H1 (cell line): ENCODE measurements around the gene BEX3. TPM values are rescaled to one million over a fixed set of nuclear protein-coding genes. Genes with fewer than 3 reads are reported as not detected.
A peak's percentile ranks its signal among the peaks of the same experiment; 100 is the strongest.

Source experiments
- CTCF ChIA-PET: fragments of 300-600 bp; sonication (Branson Sonifier 250); formaldehyde crosslinking; loops from one replicate; lab custom pipeline; 2021; ENCODE audit not compliant: partially characterized antibody; lab: Charles Lee
- POLR2A ChIA-PET: fragments of 300-600 bp; sonication (Branson Sonifier 250); formaldehyde crosslinking; loops from one replicate; lab custom pipeline; 2021; ENCODE audit warnings: inconsistent platforms; ENCODE audit not compliant: partially characterized antibody; lab: Charles Lee
- DNase-seq, 2 experiments: peaks; one replicate each; pipeline versions ENCODE4 v3.0.0 to v3.0.0-alpha.2; 2010 to 2022; ENCODE audit warnings: low spot score in 2 of 2, low read depth in 1 of 2, mixed read lengths in 1 of 2
- FAIRE-seq: peaks from 2 replicates; lab custom pipeline; 2011; peaks lifted over from hg19 to GRCh38; lab: Jason Lieb, UNC
- H2AFZ ChIP-seq: 2 replicates; pipeline ENCODE4 v1.8.1; 2012; ENCODE audit warnings: low read length, inconsistent platforms
- H2AK5ac ChIP-seq: 2 replicates; pipeline ENCODE4 v1.6.1; 2013; ENCODE audit warnings: low read depth, low read length
- H2BK120ac ChIP-seq: replicated peaks from 2 replicates; pipeline ENCODE3; 2013; ENCODE audit warnings: low read depth, low read length, inconsistent platforms
- H2BK12ac ChIP-seq: 2 replicates; pipeline ENCODE4 v1.6.1; 2013; ENCODE audit warnings: low read depth, low read length
- H2BK15ac ChIP-seq: 2 replicates; pipeline ENCODE4 v1.6.1; 2013; ENCODE audit warnings: low read length
- H2BK20ac ChIP-seq: 2 replicates; pipeline ENCODE4 v1.6.1; 2013; ENCODE audit warnings: low read length
- H2BK5ac ChIP-seq: 2 replicates; pipeline ENCODE4 v1.6.1; 2013; ENCODE audit warnings: low read depth, low read length
- H3K14ac ChIP-seq: 2 replicates; pipeline ENCODE4 v1.6.1; 2013; ENCODE audit warnings: inconsistent platforms; ENCODE audit not compliant: insufficient read length
- H3K18ac ChIP-seq: 2 replicates; pipeline ENCODE4 v1.6.1; 2013; ENCODE audit warnings: low read length; ENCODE audit errors: extremely low read depth
- H3K23ac ChIP-seq: 2 replicates; pipeline ENCODE4 v1.6.1; 2013; ENCODE audit warnings: inconsistent platforms; ENCODE audit not compliant: insufficient read length
- H3K23me2 ChIP-seq: 2 replicates; pipeline ENCODE4 v1.6.1; 2013; ENCODE audit warnings: low read depth, low read length
- H3K27ac ChIP-seq: 2 replicates; pipeline ENCODE4 v1.6.1; 2011; ENCODE audit warnings: low read depth, low read length, inconsistent platforms
- H3K27me3 ChIP-seq, 4 experiments: replicated peaks in 1 of 4; 1 replicate in 1 of 4; 2 replicates in 3 of 4; pipeline versions ENCODE4 v1.6.1 to v1.8.1; 2011 to 2013; ENCODE audit warnings: low read length in 3 of 4, mild to moderate bottlenecking in 3 of 4, inconsistent platforms in 2 of 4, mixed read lengths in 2 of 4, moderate library complexity in 1 of 4; ENCODE audit not compliant: control insufficient read depth in 3 of 4, insufficient read depth in 3 of 4; ENCODE audit errors: extremely low read depth in 1 of 4
- H3K36me3 ChIP-seq, 4 experiments: 2 replicates each; pipeline versions ENCODE4 v1.6.1 to v1.8.1; 2011 to 2013; ENCODE audit warnings: mild to moderate bottlenecking in 4 of 4, low read length in 3 of 4, moderate library complexity in 2 of 4, control low read depth in 1 of 4, inconsistent platforms in 1 of 4; ENCODE audit not compliant: insufficient read depth in 4 of 4, control insufficient read depth in 2 of 4
- H3K4ac ChIP-seq: replicated peaks from 2 replicates; pipeline ENCODE3; 2013; ENCODE audit warnings: low read length, low read depth, mixed read lengths, inconsistent platforms; ENCODE audit not compliant: insufficient read length
- H3K4me1 ChIP-seq, 4 experiments: replicated peaks in 1 of 4; 1 replicate in 1 of 4; 2 replicates in 3 of 4; pipeline versions ENCODE4 v1.6.1 to v1.8.1; 2011 to 2013; ENCODE audit warnings: low read length in 3 of 4, inconsistent platforms in 2 of 4, mixed read lengths in 1 of 4; ENCODE audit not compliant: insufficient read depth in 4 of 4, control insufficient read depth in 3 of 4
- H3K4me2 ChIP-seq, 2 experiments: 2 replicates each; pipeline versions ENCODE4 v1.6.1 to v1.8.1; 2011 to 2013; ENCODE audit warnings: low read depth in 2 of 2, low read length in 2 of 2, control low read depth in 1 of 2, inconsistent platforms in 1 of 2, mild to moderate bottlenecking in 1 of 2; ENCODE audit not compliant: insufficient read depth in 1 of 2
- H3K4me3 ChIP-seq, 4 experiments: fragments of 200-600, 300-600 bp in 1 of 4; sonication (generic), shearing (Covaris generic), sonication (Bioruptor Twin) in 1 of 4; 2 replicates each; pipeline versions ENCODE4 v1.5.1 to v1.8.1; 2011 to 2016; ENCODE audit warnings: low read length in 4 of 4, low read depth in 3 of 4, control low read depth in 2 of 4, inconsistent platforms in 2 of 4, mild to moderate bottlenecking in 2 of 4, mixed read lengths in 1 of 4, moderate library complexity in 1 of 4; ENCODE audit not compliant: insufficient read depth in 2 of 4; ENCODE audit errors: extremely low read depth in 1 of 4
- H3K56ac ChIP-seq: replicated peaks from 2 replicates; pipeline ENCODE3; 2013; ENCODE audit warnings: low read depth, mild to moderate bottlenecking, mixed read lengths, low read length, inconsistent platforms; ENCODE audit not compliant: insufficient read length
- H3K79me1 ChIP-seq: 2 replicates; pipeline ENCODE4 v1.6.1; 2013; ENCODE audit warnings: low read depth, low read length, control low read depth
- H3K79me2 ChIP-seq, 2 experiments: 2 replicates each; pipeline versions ENCODE4 v1.6.1 to v1.8.1; 2012 to 2013; ENCODE audit warnings: low read length in 2 of 2, mild to moderate bottlenecking in 2 of 2, inconsistent platforms in 1 of 2; ENCODE audit not compliant: insufficient read depth in 2 of 2, control insufficient read depth in 1 of 2
- H3K9ac ChIP-seq, 4 experiments: replicated peaks in 1 of 4; 1 replicate in 1 of 4; 2 replicates in 3 of 4; pipeline versions ENCODE4 v1.6.1 to v1.8.1; 2011 to 2013; ENCODE audit warnings: low read depth in 3 of 4, low read length in 3 of 4, control low read depth in 2 of 4, mild to moderate bottlenecking in 2 of 4, moderate library complexity in 2 of 4, inconsistent platforms in 1 of 4; ENCODE audit errors: extremely low read depth in 1 of 4
- H3K9me3 ChIP-seq, 2 experiments: 2 replicates each; pipeline versions ENCODE4 v1.6.1 to v1.8.1; 2012 to 2013; ENCODE audit warnings: mild to moderate bottlenecking in 2 of 2, moderate library complexity in 2 of 2, control low read depth in 1 of 2, inconsistent platforms in 1 of 2, low read depth in 1 of 2, low read length in 1 of 2, mixed read lengths in 1 of 2; ENCODE audit not compliant: insufficient read depth in 2 of 2
- H4K20me1 ChIP-seq, 2 experiments: replicated peaks in 1 of 2; 2 replicates each; pipeline versions ENCODE3 to v1.8.1; 2011 to 2013; ENCODE audit warnings: inconsistent platforms in 2 of 2, low read length in 2 of 2, mild to moderate bottlenecking in 1 of 2; ENCODE audit not compliant: insufficient read depth in 2 of 2, control insufficient read depth in 1 of 2
- H4K5ac ChIP-seq: 2 replicates; pipeline ENCODE4 v1.6.1; 2013; ENCODE audit warnings: low read length, low read depth, mixed read lengths, inconsistent platforms; ENCODE audit not compliant: insufficient read length
- H4K8ac ChIP-seq: 2 replicates; pipeline ENCODE4 v1.8.0; 2013; ENCODE audit warnings: mild to moderate bottlenecking, moderate library complexity, low read length, inconsistent platforms; ENCODE audit not compliant: insufficient read depth; ENCODE audit errors: extremely low read depth
- H4K91ac ChIP-seq: replicated peaks from 2 replicates; pipeline ENCODE3; 2013; ENCODE audit warnings: low read length, mixed read lengths, inconsistent platforms; ENCODE audit not compliant: insufficient read length
- POLR2A ChIP-seq, 2 experiments: IDR thresholded peaks; 1 replicate in 1 of 2; 2 replicates in 1 of 2; pipeline ENCODE4 v1.6.1; 2011; ENCODE audit warnings: low read depth in 2 of 2, low read length in 2 of 2, mild to moderate bottlenecking in 2 of 2; ENCODE audit errors: control extremely low read depth in 1 of 2
- POLR2AphosphoS5 ChIP-seq: IDR thresholded peaks from 2 replicates; pipeline ENCODE4 v1.6.1; 2011; ENCODE audit warnings: low read depth, low read length
- SIRT6 ChIP-seq: IDR thresholded peaks from one replicate; pipeline ENCODE4 v1.7.1; 2012; ENCODE audit warnings: low read length, inconsistent platforms
- WGBS, 2 experiments: shearing (Covaris generic) in 1 of 2; methylation state at CpG; one replicate each; pipeline versions ENCODE4 v1.1.6 to v1.1.7; 2013 to 2015; ENCODE audit warnings: low lambda C conversion rate in 2 of 2, mixed read lengths in 2 of 2, inconsistent platforms in 1 of 2, low coverage in 1 of 2, missing lambda C conversion rate in 1 of 2; ENCODE audit not compliant: insufficient replicate concordance in 2 of 2, insufficient coverage in 1 of 2, insufficient read length in 1 of 2; ENCODE audit errors: extremely low coverage in 1 of 2, missing lambda C conversion rate in 1 of 2; 5-methylcytosine and 5-hydroxymethylcytosine counted together
- polyA plus RNA-seq, 7 experiments: library from polyadenylated mRNA; depleted of rRNA in 3 of 7; stranded (reverse) in 5 of 7; unstranded in 2 of 7; fragments of >200 nt in 5 of 7; fragments of 200-250 nt in 2 of 7; gene quantifications; 1 replicate in 5 of 7; 2 replicates in 1 of 7; 4 replicates in 1 of 7; pipeline versions ENCODE4 v1.2.1 to v1.2.3, GENCODE V29; 2011 to 2013; ENCODE audit warnings: missing spikeins in 2 of 7, mixed read lengths in 2 of 7
- total RNA-seq: library from RNA; stranded (reverse); fragmentation: NEBNext Ultra II Directional; extraction: Animal tissue kit (Norgen Biotek cat#: 25700); gene quantifications from 2 replicates; pipeline ENCODE4 v1.2.1, GENCODE V29; 2021

BEX3 gene
- total and polyA plus RNA-seq, 2 of the 8 experiments (the other 6 are each of a cell fraction or from before 2014, with no cell fraction given), result 330 to 366 TPM

DNA sequence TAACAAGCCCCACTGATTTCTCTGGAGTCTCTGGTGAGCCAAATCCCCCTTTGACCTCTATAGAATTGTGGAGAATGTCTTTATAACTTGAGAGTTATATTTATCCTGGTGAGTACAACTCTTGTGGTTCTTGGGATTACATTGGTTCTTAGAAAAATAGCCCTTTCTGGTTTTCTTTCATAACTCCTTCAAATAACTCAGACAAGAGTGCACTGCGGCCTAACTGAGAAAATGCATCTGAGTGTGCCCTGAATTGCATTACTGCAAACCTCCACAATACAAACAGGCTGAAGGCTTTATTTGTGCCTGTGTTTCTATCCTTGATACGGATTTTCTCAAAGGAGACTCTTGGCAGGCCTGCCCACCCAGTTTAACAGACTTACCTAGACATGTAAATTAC is 2.7 kb downstream of the BEX3 start:
- Histone ChIP-seq H3K4me1 (peaks cover 0 to 2% (median under 1%) of the 10 kb centered on the region in 4 experiments; a peak in 4 of 7 replicates), H2AK5ac (no peak overlapping the region), H3K36me3 (peaks cover 0 to 37% (median 8%) of the 10 kb centered on the region in 4 experiments; a peak in 6 of 8 replicates), H2BK5ac (no peak overlapping the region), H2AFZ (no peak overlapping the region), H3K79me2 (peaks cover 0 to 8% of the 10 kb centered on the region in 2 experiments; a peak in 2 of 4 replicates), H2BK20ac (no peak overlapping the region), H3K4me3 (no peak overlapping the region), H3K9ac (no peak overlapping the region), H3K27ac (no peak overlapping the region), H3K4ac (no peak overlapping the region), H2BK120ac (no peak overlapping the region), H3K23me2 (peaks cover 2% of the 10 kb centered on the region; the same call in 1 of the 2 replicates), H2BK12ac (no peak overlapping the region), H3K9me3 (no peaks in the 10 kb centered on the region), H3K14ac (no peak overlapping the region), H4K5ac (no peak overlapping the region), H3K18ac (no peak overlapping the region), H3K27me3 (no peaks in the 10 kb centered on the region), H4K8ac (no peak overlapping the region), H3K4me2 (no peak overlapping the region), H3K79me1 (no peaks in the 10 kb centered on the region), H4K20me1 (no peaks in the 10 kb centered on the region), H2BK15ac (no peak overlapping the region), H4K91ac (no peak overlapping the region), H3K56ac (no peak overlapping the region), H3K23ac (no peak overlapping the region)
- DNase-seq (no peak), FAIRE-seq (no peak)
- WGBS, 2 experiments, result 95% methylated on average over 2 of the region's 2 CpGs; no CpG with 5 or more reads in 1 of the 2 experiments
- TF ChIP-seq POLR2A (IDR thresholded peaks at IDR 0.05; ENCODE audit: control extremely low read depth in 1 of 2, low read depth in 2 of 2, low read length in 2 of 2), result peak in 1 of 2 experiments; percentile 6; a peak in 2 of 3 replicates
- TF ChIP-seq POLR2AphosphoS5, result 0 out of 2 replicates have a peak, but pooled peaks have one; percentile 9
- TF ChIP-seq SIRT6, result no peak
- ChIA-PET CTCF (no interaction called here), POLR2A (interaction anchor here (2.1 kb wide), 1 partner anchor 12 kb away, joined by 8 read pairs; no protein-coding TSS in a partner anchor)
